ENCODE data around the gene NTN1. TPM values are rescaled to one million over a fixed set of nuclear protein-coding genes. Genes with fewer than 3 reads are reported as not detected.

The NTN1 gene
- polyA plus RNA-seq, 1 experiment = 0.06 TPM

DNA sequence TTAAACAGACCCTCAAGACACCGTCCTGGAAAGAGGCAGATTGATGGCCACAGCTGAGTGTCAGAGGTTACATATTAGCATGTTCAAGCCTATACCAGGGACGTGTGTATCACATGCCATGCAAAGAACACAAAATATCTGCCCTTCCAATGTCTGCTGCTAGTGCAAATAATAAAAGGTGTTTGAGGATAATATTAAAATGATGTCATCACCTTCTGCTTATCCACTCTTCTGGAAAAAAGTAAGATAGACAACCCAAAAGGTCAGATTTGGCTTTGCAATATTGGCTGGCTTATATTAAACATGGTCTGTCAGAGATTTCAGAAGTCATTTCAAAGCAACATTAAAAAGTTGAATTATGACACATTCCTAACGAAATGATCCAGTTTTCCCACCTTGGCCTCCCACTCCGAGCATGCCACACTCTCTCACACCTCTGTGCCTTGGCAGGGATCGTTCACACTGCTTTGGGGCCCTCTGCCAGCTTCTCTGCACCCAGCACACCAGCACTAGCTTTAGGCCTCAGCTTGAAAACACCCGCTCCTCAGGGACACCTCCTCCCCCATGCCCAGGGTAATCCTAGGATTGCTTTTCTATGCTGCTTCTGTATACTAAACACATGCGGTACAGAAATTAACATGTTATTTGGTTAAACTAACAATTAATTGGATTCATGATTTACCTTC is 248.2 kb downstream of the NTN1 start:
- Histone ChIP-seq H3K36me3 (ENCODE audit: control insufficient read depth, insufficient read depth, low read length) (no peaks in the 10 kb centered on the region), H3K27me3 (ENCODE audit: control insufficient read depth, insufficient read depth, low read length) (no peaks in the 10 kb centered on the region), H3K4me3 (ENCODE audit: low read depth, low read length) (no peak overlapping the region)
- TF ChIP-seq CTCF (IDR thresholded peaks at IDR 0.05; ENCODE audit: insufficient read depth, low read depth, low read length) = no peak
- POLR2A ChIA-PET = no interaction called here
- no peak for DNase-seq (ENCODE audit: low read depth)
- CTCF ChIA-PET = no interaction called here

DNA sequence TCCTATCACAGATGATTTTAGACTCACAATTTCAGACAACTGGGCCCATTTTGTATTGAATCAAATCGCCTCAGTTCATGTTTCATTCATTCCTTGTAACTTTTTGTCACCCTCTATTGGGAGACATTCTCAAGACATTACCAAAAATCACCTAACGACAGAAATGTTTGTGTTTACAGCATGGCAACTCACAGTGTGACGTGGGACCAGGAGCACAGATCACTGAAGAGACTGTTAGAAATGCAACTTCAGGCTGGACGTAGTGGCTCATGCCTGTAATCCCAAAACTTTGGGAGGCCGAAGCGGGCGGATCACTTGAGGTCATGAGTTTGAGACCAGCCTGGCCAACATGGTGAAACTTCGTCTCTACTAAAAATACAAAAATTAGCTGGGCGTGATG is 249.6 kb downstream of the NTN1 start:
- no peak for TF ChIP-seq CTCF (IDR thresholded peaks at IDR 0.05; ENCODE audit: insufficient read depth, low read depth, low read length)
- no peak for DNase-seq (ENCODE audit: low read depth)
- ChIA-PET POLR2A (no interaction called here), CTCF (no interaction called here)
- Histone ChIP-seq H3K36me3 (ENCODE audit: control insufficient read depth, insufficient read depth, low read length) (no peaks in the 10 kb centered on the region), H3K4me3 (ENCODE audit: low read depth, low read length) (no peak overlapping the region), H3K27me3 (ENCODE audit: control insufficient read depth, insufficient read depth, low read length) (no peaks in the 10 kb centered on the region)

GRCh38 chr17:9271989-9272388 is 250.7 kb downstream of the NTN1 start:
- H3K27me3 ChIP-seq (ENCODE audit: control insufficient read depth, insufficient read depth, low read length) = no peaks in the 10 kb centered on the region
- no peak for DNase-seq (ENCODE audit: low read depth)
- no peaks in the 10 kb centered on the region for H3K36me3 ChIP-seq (ENCODE audit: control insufficient read depth, insufficient read depth, low read length)
- no peak overlapping the region for H3K4me3 ChIP-seq (ENCODE audit: low read depth, low read length)
- TF ChIP-seq CTCF (IDR thresholded peaks at IDR 0.05; ENCODE audit: insufficient read depth, low read depth, low read length) = no peak
- ChIA-PET POLR2A (no interaction called here), CTCF (interaction anchor here (1.3 kb wide), 1 partner anchor 12 kb away, joined by 3 read pairs; no protein-coding TSS in a partner anchor)

DNA sequence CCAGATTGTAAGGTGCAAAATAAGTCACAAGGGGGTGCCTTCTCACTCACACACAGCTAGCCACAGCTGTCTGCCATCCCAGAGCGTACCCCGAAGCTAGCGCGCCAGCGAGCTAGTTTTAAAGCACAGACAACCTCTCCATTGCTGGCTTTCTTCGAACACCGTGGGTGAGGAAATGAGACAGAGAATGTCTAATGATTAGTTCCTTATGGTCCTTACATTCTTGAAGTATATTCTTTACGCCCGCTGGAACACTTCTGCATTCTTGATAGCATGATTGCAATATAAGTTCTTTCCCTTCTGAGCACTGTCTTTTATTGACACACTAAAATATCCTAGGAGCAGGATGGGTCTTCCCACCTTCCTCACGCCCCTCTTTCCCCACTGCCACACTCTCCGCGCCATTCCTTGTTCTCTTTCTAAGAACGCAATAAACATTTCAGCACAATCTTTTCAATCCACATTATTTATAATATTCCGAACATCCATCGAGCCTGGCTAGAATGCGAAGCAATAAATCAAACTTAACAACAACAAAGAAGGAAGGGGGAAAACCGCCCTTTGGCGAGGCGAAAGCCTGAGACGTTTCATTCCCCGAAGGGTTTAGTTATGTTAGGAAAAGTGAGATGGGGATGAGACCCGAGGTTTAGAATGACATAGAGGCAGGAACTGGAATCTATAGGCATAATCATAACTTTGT is 251.3 kb downstream of the NTN1 start:
- no peak for DNase-seq (ENCODE audit: low read depth)
- no peaks in the 10 kb centered on the region for H3K36me3 ChIP-seq (ENCODE audit: control insufficient read depth, insufficient read depth, low read length)
- no peak overlapping the region for H3K4me3 ChIP-seq (ENCODE audit: low read depth, low read length)

More for the DNA sequence above, 251.3 kb downstream of the NTN1 start:
- no peaks in the 10 kb centered on the region for H3K27me3 ChIP-seq (ENCODE audit: control insufficient read depth, insufficient read depth, low read length)
- CTCF ChIA-PET = interaction anchor here (1.3 kb wide), 1 partner anchor 12 kb away, joined by 3 read pairs; no protein-coding TSS in a partner anchor
- no peak for TF ChIP-seq CTCF (IDR thresholded peaks at IDR 0.05; ENCODE audit: insufficient read depth, low read depth, low read length)
- POLR2A ChIA-PET = no interaction called here

All from BJ (cell line).